KMS-11 (cell line): ENCODE data around the gene FLT4.

Experiments used
- H2AFZ ChIP-seq: fragments of 200-600 bp; sonication (generic); 2 replicates; pipeline ENCODE4 v1.6.1; 2016; ENCODE audit warnings: antibody characterized with exemption, mixed run types, low read depth
- H3K27ac ChIP-seq: fragments of 200-600 bp; sonication (generic); 2 replicates; pipeline ENCODE4 v1.6.1; 2016; ENCODE audit warnings: mild to moderate bottlenecking, mixed run types
- H3K27me3 ChIP-seq: fragments of 200-600 bp; sonication (generic); 2 replicates; pipeline ENCODE4 v1.6.1; 2017; ENCODE audit warnings: mild to moderate bottlenecking, low read depth, mixed run types, moderate library complexity; ENCODE audit not compliant: insufficient read depth
- H3K36me3 ChIP-seq: fragments of 200-600 bp; sonication (generic); 2 replicates; pipeline ENCODE4 v1.6.1; 2017; ENCODE audit warnings: mild to moderate bottlenecking, mixed run types; ENCODE audit not compliant: insufficient read depth
- H3K4me1 ChIP-seq: fragments of 200-600 bp; sonication (generic); 2 replicates; pipeline ENCODE4 v1.6.1; 2016; ENCODE audit warnings: mild to moderate bottlenecking, low read depth, mixed run types; ENCODE audit not compliant: poor library complexity, severe bottlenecking
- H3K4me2 ChIP-seq: fragments of 200-600 bp; sonication (generic); 2 replicates; pipeline ENCODE4 v1.7.0; 2016; ENCODE audit warnings: mild to moderate bottlenecking, mixed run types
- H3K4me3 ChIP-seq: fragments of 200-600 bp; sonication (generic); IDR thresholded peaks from 2 replicates; pipeline ENCODE4 v1.6.1; 2017; ENCODE audit warnings: low read depth, low read length, mixed read lengths; ENCODE audit not compliant: insufficient read depth
- H3K79me2 ChIP-seq: fragments of 200-600 bp; sonication (generic); 2 replicates; pipeline ENCODE4 v1.6.1; 2016; ENCODE audit warnings: low read depth, mixed run types; ENCODE audit not compliant: insufficient read depth
- H3K9ac ChIP-seq: fragments of 200-600 bp; sonication (generic); 2 replicates; pipeline ENCODE4 v1.6.1; 2016; ENCODE audit warnings: mild to moderate bottlenecking, mixed run types
- H4K20me1 ChIP-seq: fragments of 200-600 bp; sonication (generic); 2 replicates; pipeline ENCODE4 v1.6.1; 2016; ENCODE audit warnings: mild to moderate bottlenecking, mixed run types; ENCODE audit not compliant: insufficient read depth
- CTCF ChIP-seq: fragments of 200-600 bp; sonication (generic); conservative IDR thresholded peaks from 2 replicates; pipeline ENCODE4 v1.6.1; 2017; ENCODE audit warnings: low read depth, mild to moderate bottlenecking, antibody characterized with exemption, low read length, moderate library complexity, mixed read lengths

Gene FLT4

DNA sequence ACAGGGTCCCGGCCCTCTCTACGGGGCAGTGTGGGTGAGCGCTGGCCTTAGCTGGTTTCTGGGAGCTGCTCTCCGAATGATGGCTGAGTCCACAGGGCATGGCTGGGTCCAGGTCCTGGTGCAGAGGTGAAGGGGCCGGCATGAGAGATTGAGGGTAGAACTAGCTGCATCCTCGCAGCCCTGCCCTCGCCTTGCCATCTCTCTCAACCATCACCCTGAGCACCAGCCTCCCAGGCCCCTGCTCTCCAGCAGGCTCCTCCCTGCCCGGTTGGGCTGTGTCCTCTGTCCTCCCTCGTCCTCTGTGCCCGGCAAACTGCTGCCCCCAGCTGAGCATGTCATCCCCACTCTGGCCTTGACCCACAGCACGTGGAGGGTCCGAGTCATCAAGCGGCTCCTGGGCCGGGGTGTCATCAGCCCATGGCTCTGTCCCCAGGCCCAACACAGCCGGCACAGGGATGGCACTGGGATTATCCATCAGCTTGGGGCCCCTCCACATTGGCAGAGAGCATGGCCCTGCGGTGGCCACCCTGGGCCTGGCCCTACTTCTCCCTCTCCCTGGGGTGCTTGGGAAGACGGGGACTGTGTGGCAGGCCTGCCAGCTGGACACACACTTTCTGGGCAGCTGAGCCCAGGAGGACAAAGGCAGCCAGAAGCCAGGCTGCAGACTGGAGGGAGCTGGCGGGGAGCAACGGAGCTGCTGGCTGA is 8.4 kb downstream of the FLT4 start:
- Histone ChIP-seq H3K27me3 (peaks cover 8% of the 10 kb centered on the region; the same call in 1 of the 2 replicates), H3K79me2 (no peaks in the 10 kb centered on the region), H3K36me3 (no peaks in the 10 kb centered on the region), H3K4me3 (no peak overlapping the region), H3K4me1 (no peaks in the 10 kb centered on the region), H4K20me1 (no peaks in the 10 kb centered on the region), H3K4me2 (no peak overlapping the region), H3K27ac (no peak overlapping the region), H2AFZ (no peak overlapping the region), H3K9ac (no peak overlapping the region)
- TF ChIP-seq CTCF, result no peak

- no peak for TF ChIP-seq CTCF
These were observed 8.9 kb downstream of the FLT4 start for GRCh38 chr5:180640611-180640860.

DNA sequence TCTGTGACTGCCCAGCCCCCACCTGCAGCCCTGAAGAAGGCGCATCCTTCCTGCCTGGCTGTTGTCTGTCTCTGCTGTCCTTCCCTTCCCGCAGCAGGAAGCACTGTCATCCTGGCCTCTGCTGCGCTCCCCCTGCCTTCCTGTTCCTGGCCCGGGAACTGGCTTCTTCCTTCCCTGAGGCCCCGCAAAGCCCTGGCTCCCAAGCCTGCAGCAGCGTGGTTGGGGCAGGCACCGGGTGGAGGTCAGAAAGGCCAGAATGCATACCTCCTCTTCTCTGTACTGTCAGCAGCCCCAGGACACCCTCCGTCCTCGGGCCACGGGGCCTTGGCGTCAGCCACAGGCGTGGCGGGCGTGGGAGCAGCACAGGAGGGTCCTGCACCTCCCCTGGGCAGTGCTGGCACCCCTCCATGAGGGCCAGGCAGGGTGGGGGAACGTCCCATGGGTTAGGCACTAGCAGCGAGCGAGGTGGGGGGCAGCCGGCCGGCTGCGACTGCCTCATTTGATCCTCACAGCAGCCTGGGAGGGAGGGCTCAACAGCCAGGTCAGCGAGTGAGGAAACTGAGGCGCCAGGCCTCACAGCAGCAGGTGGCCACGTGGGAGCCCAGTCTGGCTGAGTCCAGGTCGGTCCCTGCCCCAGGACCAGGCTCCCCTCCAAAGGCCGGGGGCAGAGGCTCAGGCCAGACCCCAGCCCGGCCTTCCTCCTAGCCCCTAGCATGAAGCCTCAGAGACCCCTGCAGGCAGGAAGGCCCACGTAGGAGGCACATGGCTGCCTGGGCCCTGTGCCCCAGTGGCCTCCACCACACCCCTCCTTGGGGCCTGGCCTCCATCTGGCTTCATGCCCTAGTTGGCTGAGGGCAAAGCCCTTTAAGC is 9.4 kb downstream of the FLT4 start:
- Histone ChIP-seq H3K79me2 (no peaks in the 10 kb centered on the region), H3K27me3 (peaks cover 8% of the 10 kb centered on the region; the same call in 1 of the 2 replicates), H3K4me1 (no peaks in the 10 kb centered on the region), H3K4me3 (no peak overlapping the region), H4K20me1 (no peaks in the 10 kb centered on the region), H3K36me3 (no peaks in the 10 kb centered on the region), H3K9ac (no peak overlapping the region), H3K27ac (no peak overlapping the region), H2AFZ (no peak overlapping the region), H3K4me2 (no peak overlapping the region)
- TF ChIP-seq CTCF, result no peak

More at GRCh38 chr5:180640611-180640860, 8.9 kb downstream of the FLT4 start:
- H3K27ac ChIP-seq, result no peak overlapping the region
- no peak overlapping the region for H3K4me2 ChIP-seq
- no peak overlapping the region for H3K9ac ChIP-seq
- H3K27me3 ChIP-seq, result peaks cover 8% of the 10 kb centered on the region; the same call in 1 of the 2 replicates
- H3K79me2 ChIP-seq, result no peaks in the 10 kb centered on the region
- H4K20me1 ChIP-seq, result no peaks in the 10 kb centered on the region
- no peaks in the 10 kb centered on the region for H3K4me1 ChIP-seq
- no peaks in the 10 kb centered on the region for H3K36me3 ChIP-seq
- no peak overlapping the region for H3K4me3 ChIP-seq
- H2AFZ ChIP-seq, result no peak overlapping the region

DNA sequence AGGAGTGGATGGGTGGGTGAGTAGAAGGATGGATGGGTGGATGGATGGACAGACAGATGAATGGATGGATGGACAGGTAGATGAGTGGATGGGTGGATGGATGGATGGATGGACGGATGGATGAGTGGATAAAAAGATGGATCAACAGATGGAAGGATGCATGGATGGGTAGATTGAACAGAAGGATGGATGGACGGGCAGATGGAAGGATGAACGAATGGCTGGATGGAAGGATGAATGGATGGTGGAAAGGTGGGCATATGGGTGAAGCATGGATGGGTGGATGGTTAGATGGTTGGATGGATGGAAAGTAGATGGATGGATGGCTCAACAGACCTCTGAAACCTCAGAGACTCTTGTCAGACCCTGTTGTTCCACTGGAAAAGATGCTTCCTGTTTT is 10.1 kb downstream of the FLT4 start:
- H3K36me3 ChIP-seq, result no peaks in the 10 kb centered on the region
- H3K4me1 ChIP-seq, result no peaks in the 10 kb centered on the region
- TF ChIP-seq CTCF, result no peak
- no peaks in the 10 kb centered on the region for H3K79me2 ChIP-seq
- H3K4me3 ChIP-seq, result no peak overlapping the region
- no peaks in the 10 kb centered on the region for H4K20me1 ChIP-seq
- no peak overlapping the region for H3K9ac ChIP-seq
- no peak overlapping the region for H3K27ac ChIP-seq
- no peak overlapping the region for H2AFZ ChIP-seq
- H3K4me2 ChIP-seq, result no peak overlapping the region
- H3K27me3 ChIP-seq, result peaks cover 3% of the 10 kb centered on the region; the same call in 1 of the 2 replicates
